GM23338 (cell line): ENCODE measurements around the gene EPHB1. TPM values are rescaled to one million over a fixed set of nuclear protein-coding genes. Genes with fewer than 3 reads are reported as not detected.

Source experiments
- ATAC-seq: fragments of 200-7000 bp; cut with Tn5 transposase; 3 replicates; pipeline ENCODE4 v1.9.1; 2020
- DNase-seq: peaks from one replicate; pipeline ENCODE4 v3.0.0-alpha.2; 2015; ENCODE audit warnings: low spot score
- H2AFZ ChIP-seq: fragments of 200-600 bp; sonication (generic); 2 replicates; pipeline ENCODE4 v1.8.0; 2016; ENCODE audit warnings: antibody characterized with exemption, mild to moderate bottlenecking, moderate library complexity
- H3F3A ChIP-seq: fragments of 200-600 bp; sonication (generic); replicated peaks from 2 replicates; pipeline ENCODE4 v1.8.0; 2017; ENCODE audit warnings: antibody characterized with exemption, mixed run types, low read depth
- H3K27ac ChIP-seq: fragments of 200-600 bp; sonication (generic); 2 replicates; pipeline ENCODE4 v1.6.1; 2016; ENCODE audit warnings: low read depth
- H3K27me3 ChIP-seq: fragments of 200-600 bp; sonication (generic); 2 replicates; pipeline ENCODE4 v1.8.0; 2016; ENCODE audit warnings: mild to moderate bottlenecking, mixed run types, moderate library complexity; ENCODE audit not compliant: insufficient read depth
- H3K36me3 ChIP-seq: fragments of 200-600 bp; sonication (generic); 2 replicates; pipeline ENCODE4 v1.8.0; 2016; ENCODE audit warnings: mild to moderate bottlenecking; ENCODE audit not compliant: insufficient read depth
- H3K4me1 ChIP-seq: fragments of 200-600 bp; sonication (generic); 2 replicates; pipeline ENCODE4 v1.8.0; 2016; ENCODE audit warnings: mild to moderate bottlenecking, moderate library complexity; ENCODE audit not compliant: insufficient read depth
- H3K4me2 ChIP-seq: fragments of 200-600 bp; sonication (generic); 2 replicates; pipeline ENCODE4 v1.7.1; 2017; ENCODE audit warnings: mixed run types
- H3K4me3 ChIP-seq: fragments of 200-600 bp; sonication (generic); 2 replicates; pipeline ENCODE4 v1.6.1; 2016; ENCODE audit warnings: mixed run types
- H3K79me2 ChIP-seq: fragments of 200-600 bp; sonication (generic); replicated peaks from 2 replicates; pipeline ENCODE4 v1.8.0; 2017; ENCODE audit warnings: mild to moderate bottlenecking; ENCODE audit not compliant: insufficient read depth
- H3K9me2 ChIP-seq: fragments of 200-600 bp; sonication (generic); 2 replicates; pipeline ENCODE4 v1.8.0; 2017; ENCODE audit not compliant: insufficient read depth
- H4K20me1 ChIP-seq: fragments of 200-600 bp; sonication (generic); replicated peaks from 2 replicates; pipeline ENCODE4 v1.8.0; 2017; ENCODE audit warnings: mild to moderate bottlenecking; ENCODE audit not compliant: insufficient read depth
- H3K27ac Mint-ChIP-seq: 2 replicates; pipeline ENCODE4 v1.8.0; 2020; ENCODE audit warnings: inconsistent platforms, mild to moderate bottlenecking, moderate library complexity, mixed read lengths
- H3K27me3 Mint-ChIP-seq: 3 replicates; pipeline ENCODE4 v1.8.0; 2022; ENCODE audit warnings: low read depth, mild to moderate bottlenecking, moderate library complexity, mixed read lengths, inconsistent platforms; ENCODE audit not compliant: insufficient read depth, poor library complexity
- H3K36me3 Mint-ChIP-seq: 3 replicates; pipeline ENCODE4 v1.8.0; 2021; ENCODE audit warnings: low read depth, mild to moderate bottlenecking, inconsistent platforms, moderate library complexity, mixed read lengths
- H3K4me1 Mint-ChIP-seq: 3 replicates; pipeline ENCODE4 v1.8.0; 2020; ENCODE audit warnings: mild to moderate bottlenecking, inconsistent platforms, mixed read lengths
- H3K4me3 Mint-ChIP-seq: 3 replicates; pipeline ENCODE4 v1.8.0; 2021; ENCODE audit warnings: moderate library complexity, mild to moderate bottlenecking, inconsistent platforms, mixed read lengths
- H3K9me3 Mint-ChIP-seq: 3 replicates; pipeline ENCODE4 v1.8.0; 2020; ENCODE audit warnings: moderate library complexity, mild to moderate bottlenecking, inconsistent platforms, mixed read lengths
- CREB1 ChIP-seq: fragments of 250-450 bp; sonication (Bioruptor Pico); IDR thresholded peaks from 2 replicates; pipeline ENCODE4 v1.5.0; 2020; ENCODE audit warnings: low read depth, mild to moderate bottlenecking, moderate library complexity
- EZH2phosphoT487 ChIP-seq: fragments of 200-600 bp; sonication (generic); IDR thresholded peaks from one replicate; pipeline ENCODE4 v1.8.1; 2018; ENCODE audit warnings: antibody characterized with exemption; ENCODE audit not compliant: unreplicated experiment
- JUNB ChIP-seq: IDR thresholded peaks from one replicate; pipeline ENCODE4 v1.6.1; 2016; ENCODE audit warnings: antibody characterized with exemption; ENCODE audit not compliant: unreplicated experiment
- ZNF114 ChIP-seq: fragments of 250-450 bp; sonication (Bioruptor Pico); IDR thresholded peaks from 2 replicates; pipeline ENCODE4 v1.5.0; 2020; ENCODE audit warnings: mild to moderate bottlenecking, moderate library complexity
- ZNF331 ChIP-seq: fragments of 250-450 bp; sonication (Bioruptor Pico); IDR thresholded peaks from 2 replicates; pipeline ENCODE4 v1.5.0; 2020; ENCODE audit warnings: low read depth, mild to moderate bottlenecking, moderate library complexity
- polyA plus RNA-seq: library from polyadenylated mRNA; unstranded; fragments of >200 nt; fragmentation: Nextera tagmentation; extraction: Ambion mirVana; gene quantifications from 2 replicates; pipeline ENCODE4 v1.2.1, GENCODE V29; 2016
- total RNA-seq: library from RNA; depleted of rRNA; stranded (reverse); fragments of >200 nt; shearing (Covaris generic); gene quantifications from 2 replicates; pipeline ENCODE4 v1.2.3, GENCODE V29; 2014
- TF ChIP-seq, protein P1 (sequence below): fragments of 250-450 bp; sonication (Bioruptor Pico); IDR thresholded peaks from 2 replicates; pipeline ENCODE4 v1.5.0; 2020; ENCODE audit warnings: mild to moderate bottlenecking, moderate library complexity

The EPHB1 gene
- total and polyA plus RNA-seq, 2 experiments from 2014 or later = 2.7 to 5.2 TPM

DNA sequence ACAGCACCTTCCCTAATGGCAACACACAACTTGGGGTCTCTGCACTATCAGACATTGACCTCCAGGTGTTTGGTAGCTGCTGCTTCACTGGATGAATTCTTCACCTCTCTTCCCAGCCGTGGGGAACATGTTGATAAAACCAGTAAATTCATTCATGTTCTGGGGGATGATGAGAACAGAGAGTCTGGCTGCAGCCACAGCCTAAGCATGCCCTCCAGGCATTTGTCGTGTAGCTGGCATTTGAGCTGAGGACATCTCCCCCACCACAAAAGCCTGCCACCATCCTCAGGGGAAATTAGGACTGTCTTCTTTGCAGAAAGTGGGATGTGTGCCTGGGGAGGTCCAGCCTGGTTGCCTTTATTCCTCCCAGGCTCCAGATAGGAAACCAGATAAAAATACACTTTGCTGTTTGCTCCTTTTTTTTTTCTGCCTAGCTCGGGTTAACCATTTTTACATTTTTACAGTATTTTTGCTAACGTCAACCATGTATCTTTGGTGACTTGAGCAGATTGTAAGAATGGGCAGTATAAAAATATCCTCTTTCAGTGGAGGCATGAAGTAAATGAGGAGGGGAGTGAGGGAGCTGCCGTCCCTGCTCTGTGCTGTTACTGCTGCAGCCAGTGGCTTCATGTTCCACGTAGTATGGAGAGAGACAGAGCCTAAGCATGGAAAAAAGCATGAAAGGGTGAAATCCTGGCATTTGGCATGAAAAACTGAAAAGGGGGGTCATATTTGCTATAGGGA, 444.0 kb downstream of the EPHB1 start:
- Mint-ChIP-seq H3K4me3 (no peak overlapping the region), H3K36me3 (peaks cover 17% of the 10 kb centered on the region), H3K9me3 (peaks cover 17% of the 10 kb centered on the region), H3K27me3 (peaks cover 22% of the 10 kb centered on the region), H3K27ac (no peak overlapping the region), H3K4me1 (peaks cover 35% of the 10 kb centered on the region)
- ATAC-seq = no peak
- Histone ChIP-seq H3K79me2 (no peaks in the 10 kb centered on the region), H2AFZ (no peak overlapping the region), H4K20me1 (no peaks in the 10 kb centered on the region), H3K4me2 (no peak overlapping the region), H3K9me2 (peaks cover 16% of the 10 kb centered on the region; the same call in 1 of the 2 replicates), H3K36me3 (0 out of 2 replicates have a peak, but pooled peaks cover 3% of the 10 kb centered on the region), H3K4me3 (no peak overlapping the region), H3K27me3 (no peaks in the 10 kb centered on the region), H3K27ac (no peak overlapping the region), H3K4me1 (no peaks in the 10 kb centered on the region), H3F3A (no peaks in the 10 kb centered on the region)
- no peak for DNase-seq
- TF ChIP-seq, protein P1, sequence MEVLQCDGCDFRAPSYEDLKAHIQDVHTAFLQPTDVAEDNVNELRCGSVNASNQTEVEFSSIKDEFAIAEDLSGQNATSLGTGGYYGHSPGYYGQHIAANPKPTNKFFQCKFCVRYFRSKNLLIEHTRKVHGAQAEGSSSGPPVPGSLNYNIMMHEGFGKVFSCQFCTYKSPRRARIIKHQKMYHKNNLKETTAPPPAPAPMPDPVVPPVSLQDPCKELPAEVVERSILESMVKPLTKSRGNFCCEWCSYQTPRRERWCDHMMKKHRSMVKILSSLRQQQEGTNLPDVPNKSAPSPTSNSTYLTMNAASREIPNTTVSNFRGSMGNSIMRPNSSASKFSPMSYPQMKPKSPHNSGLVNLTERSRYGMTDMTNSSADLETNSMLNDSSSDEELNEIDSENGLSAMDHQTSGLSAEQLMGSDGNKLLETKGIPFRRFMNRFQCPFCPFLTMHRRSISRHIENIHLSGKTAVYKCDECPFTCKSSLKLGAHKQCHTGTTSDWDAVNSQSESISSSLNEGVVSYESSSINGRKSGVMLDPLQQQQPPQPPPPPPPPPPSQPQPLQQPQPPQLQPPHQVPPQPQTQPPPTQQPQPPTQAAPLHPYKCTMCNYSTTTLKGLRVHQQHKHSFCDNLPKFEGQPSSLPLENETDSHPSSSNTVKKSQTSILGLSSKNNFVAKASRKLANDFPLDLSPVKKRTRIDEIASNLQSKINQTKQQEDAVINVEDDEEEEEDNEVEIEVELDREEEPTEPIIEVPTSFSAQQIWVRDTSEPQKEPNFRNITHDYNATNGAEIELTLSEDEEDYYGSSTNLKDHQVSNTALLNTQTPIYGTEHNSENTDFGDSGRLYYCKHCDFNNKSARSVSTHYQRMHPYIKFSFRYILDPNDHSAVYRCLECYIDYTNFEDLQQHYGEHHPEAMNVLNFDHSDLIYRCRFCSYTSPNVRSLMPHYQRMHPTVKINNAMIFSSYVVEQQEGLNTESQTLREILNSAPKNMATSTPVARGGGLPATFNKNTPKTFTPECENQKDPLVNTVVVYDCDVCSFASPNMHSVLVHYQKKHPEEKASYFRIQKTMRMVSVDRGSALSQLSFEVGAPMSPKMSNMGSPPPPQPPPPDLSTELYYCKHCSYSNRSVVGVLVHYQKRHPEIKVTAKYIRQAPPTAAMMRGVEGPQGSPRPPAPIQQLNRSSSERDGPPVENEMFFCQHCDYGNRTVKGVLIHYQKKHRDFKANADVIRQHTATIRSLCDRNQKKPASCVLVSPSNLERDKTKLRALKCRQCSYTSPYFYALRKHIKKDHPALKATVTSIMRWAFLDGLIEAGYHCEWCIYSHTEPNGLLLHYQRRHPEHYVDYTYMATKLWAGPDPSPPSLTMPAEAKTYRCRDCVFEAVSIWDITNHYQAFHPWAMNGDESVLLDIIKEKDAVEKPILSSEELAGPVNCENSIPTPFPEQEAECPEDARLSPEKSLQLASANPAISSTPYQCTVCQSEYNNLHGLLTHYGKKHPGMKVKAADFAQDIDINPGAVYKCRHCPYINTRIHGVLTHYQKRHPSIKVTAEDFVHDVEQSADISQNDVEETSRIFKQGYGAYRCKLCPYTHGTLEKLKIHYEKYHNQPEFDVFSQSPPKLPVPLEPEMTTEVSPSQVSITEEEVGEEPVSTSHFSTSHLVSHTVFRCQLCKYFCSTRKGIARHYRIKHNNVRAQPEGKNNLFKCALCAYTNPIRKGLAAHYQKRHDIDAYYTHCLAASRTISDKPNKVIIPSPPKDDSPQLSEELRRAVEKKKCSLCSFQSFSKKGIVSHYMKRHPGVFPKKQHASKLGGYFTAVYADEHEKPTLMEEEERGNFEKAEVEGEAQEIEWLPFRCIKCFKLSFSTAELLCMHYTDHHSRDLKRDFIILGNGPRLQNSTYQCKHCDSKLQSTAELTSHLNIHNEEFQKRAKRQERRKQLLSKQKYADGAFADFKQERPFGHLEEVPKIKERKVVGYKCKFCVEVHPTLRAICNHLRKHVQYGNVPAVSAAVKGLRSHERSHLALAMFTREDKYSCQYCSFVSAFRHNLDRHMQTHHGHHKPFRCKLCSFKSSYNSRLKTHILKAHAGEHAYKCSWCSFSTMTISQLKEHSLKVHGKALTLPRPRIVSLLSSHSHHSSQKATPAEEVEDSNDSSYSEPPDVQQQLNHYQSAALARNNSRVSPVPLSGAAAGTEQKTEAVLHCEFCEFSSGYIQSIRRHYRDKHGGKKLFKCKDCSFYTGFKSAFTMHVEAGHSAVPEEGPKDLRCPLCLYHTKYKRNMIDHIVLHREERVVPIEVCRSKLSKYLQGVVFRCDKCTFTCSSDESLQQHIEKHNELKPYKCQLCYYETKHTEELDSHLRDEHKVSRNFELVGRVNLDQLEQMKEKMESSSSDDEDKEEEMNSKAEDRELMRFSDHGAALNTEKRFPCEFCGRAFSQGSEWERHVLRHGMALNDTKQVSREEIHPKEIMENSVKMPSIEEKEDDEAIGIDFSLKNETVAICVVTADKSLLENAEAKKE (CRISPR knock-in tag) = no peak
- no peak for TF ChIP-seq JUNB

DNA sequence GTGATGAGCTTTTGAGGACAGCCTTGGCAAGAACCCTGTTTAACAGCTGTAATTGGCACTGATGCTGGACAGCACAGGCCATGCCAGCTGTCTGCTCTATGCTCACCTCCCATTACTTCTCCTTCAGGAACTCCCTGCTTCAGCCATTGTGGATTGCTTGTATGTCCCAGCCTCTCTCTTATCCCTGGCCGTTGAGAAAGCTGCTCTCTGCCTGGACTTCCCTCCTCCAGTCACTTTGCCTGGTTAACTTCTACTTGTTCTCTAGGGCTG, 444.5 kb downstream of the EPHB1 start:
- H3K27ac ChIP-seq = no peak overlapping the region
- ATAC-seq = no peak
- H3K27me3 ChIP-seq = no peaks in the 10 kb centered on the region
- H4K20me1 ChIP-seq = no peaks in the 10 kb centered on the region
- H3K79me2 ChIP-seq = no peaks in the 10 kb centered on the region
- H3K4me3 ChIP-seq = no peak overlapping the region
- Mint-ChIP-seq H3K9me3 (peaks cover 12% of the 10 kb centered on the region; the same call in 2 of the 3 replicates), H3K36me3 (peaks cover 12% of the 10 kb centered on the region; the same call in 2 of the 3 replicates), H3K4me1 (peaks cover 35% of the 10 kb centered on the region), H3K4me3 (no peak overlapping the region), H3K27ac (no peak overlapping the region), H3K27me3 (peaks cover 22% of the 10 kb centered on the region)
- H3K36me3 ChIP-seq = 0 out of 2 replicates have a peak, but pooled peaks cover 3% of the 10 kb centered on the region
- no peaks in the 10 kb centered on the region for H3K4me1 ChIP-seq
- DNase-seq = no peak
- no peak overlapping the region for H2AFZ ChIP-seq
- no peaks in the 10 kb centered on the region for H3F3A ChIP-seq
- peaks cover 11% of the 10 kb centered on the region; the same call in 1 of the 2 replicates for H3K9me2 ChIP-seq
- H3K4me2 ChIP-seq = no peak overlapping the region
- TF ChIP-seq CREB1 (CRISPR knock-in tag) = no peak
- no peak for TF ChIP-seq ZNF331 (CRISPR knock-in tag)
- TF ChIP-seq, protein P1 (CRISPR knock-in tag) = no peak
- TF ChIP-seq EZH2phosphoT487 = no peak
- no peak for TF ChIP-seq ZNF114
